Endometrium (tissue), 2 donors: ENCODE results near the gene PLXNB3.

Experiments
- FAIRE-seq: peaks from 2 replicates; lab custom pipeline; 2012; peaks lifted over from hg19 to GRCh38; lab: Jason Lieb, UNC
- donor health status: control.
- donor health status: control.

PLXNB3 gene

GRCh38 chrX:153818571-153819383 lies 54.7 kb downstream of the PLXNB3 start:
- no peak for FAIRE-seq

- no peak for FAIRE-seq
Measured at GRCh38 chrX:153819384-153820040, 55.5 kb downstream of the PLXNB3 start.

- FAIRE-seq: no peak
Measured at GRCh38 chrX:153820601-153821000, 56.6 kb downstream of the PLXNB3 start.

GRCh38 chrX:153821066-153821465 lies 57.0 kb downstream of the PLXNB3 start:
- FAIRE-seq: no peak

- no peak for FAIRE-seq
Measured at GRCh38 chrX:153824348-153824747, 60.3 kb downstream of the PLXNB3 start.

GRCh38 chrX:153825042-153825441 lies 61.0 kb downstream of the PLXNB3 start:
- FAIRE-seq: no peak
